Stomach (tissue), 9 donors: ENCODE measurements around the gene TEX261. TPM values are rescaled to one million over a fixed set of nuclear protein-coding genes. Genes with fewer than 3 reads are reported as not detected.
"Not testable (repeated sequence)": the region's sequence is repeated elsewhere in the genome, so short reads cannot be mapped to it uniquely, and the experiment has no call there.

Experiments
- DNase-seq, 2 donors: peaks; one replicate each; pipeline versions ENCODE4 v3.0.0 to v3.0.0-alpha.2; 2013 to 2019
- H3K27ac ChIP-seq, 5 donors: fragments of 200-600 bp in 4 of 5; sonication (generic) in 4 of 5; one replicate each; pipeline ENCODE4 v1.5.1; 2013 to 2019; ENCODE audit warnings: mild to moderate bottlenecking in 1 of 5, moderate library complexity in 1 of 5
- H3K27me3 ChIP-seq, 3 donors: fragments of 200-600 bp; sonication (generic); one replicate each; pipeline ENCODE4 v1.5.1; 2017 to 2019; ENCODE audit warnings: mixed run types in 1 of 3
- H3K36me3 ChIP-seq, 4 donors: fragments of 200-600 bp; sonication (generic); 1 replicate in 3 of 4; 2 replicates in 1 of 4; pipeline ENCODE4 v1.5.1; 2016 to 2019
- H3K4me1 ChIP-seq, 4 donors: fragments of 200-600 bp; sonication (generic); one replicate each; pipeline ENCODE4 v1.5.1; 2016 to 2019
- H3K4me3 ChIP-seq, 4 donors: fragments of 200-600 bp; sonication (generic) in 3 of 4; one replicate each; pipeline ENCODE4 v1.5.1; 2016 to 2019; ENCODE audit warnings: mild to moderate bottlenecking in 1 of 4
- H3K9me3 ChIP-seq, 4 donors: fragments of 200-600 bp; sonication (generic); one replicate each; pipeline ENCODE4 v1.5.1; 2016 to 2019
- CTCF ChIP-seq, 7 experiments: fragments of 450-650 bp in 4 of 7; fragments of 200-600 bp in 3 of 7; sonication (generic) in 3 of 7; IDR thresholded peaks; one replicate each; pipeline ENCODE4 v1.5.1; 2016 to 2019; ENCODE audit warnings: antibody characterized with exemption in 7 of 7, control low read depth in 2 of 7, mild to moderate bottlenecking in 1 of 7
- EP300 ChIP-seq: sonication (generic); formaldehyde crosslinking; IDR thresholded peaks from one replicate; pipeline ENCODE4 v1.6.1; 2017; ENCODE audit warnings: antibody characterized with exemption
- POLR2A ChIP-seq, 4 donors: fragments of 450-650 bp; IDR thresholded peaks; one replicate each; pipeline ENCODE4 v1.6.1; 2016; ENCODE audit warnings: antibody characterized with exemption in 4 of 4, control low read depth in 2 of 4, mild to moderate bottlenecking in 1 of 4, moderate library complexity in 1 of 4
- POLR2AphosphoS5 ChIP-seq, 3 donors: sonication (generic); formaldehyde crosslinking; IDR thresholded peaks; one replicate each; pipeline ENCODE4 v1.6.1; 2016; ENCODE audit warnings: antibody characterized with exemption in 3 of 3
- WGBS, 5 donors: extraction: QIAGEN DNeasy Blood & Tissue Kit in 3 of 5; methylation state at CpG; one replicate each; pipeline versions ENCODE4 v1.1.5 to v1.1.7; 2013 to 2018; 5-methylcytosine and 5-hydroxymethylcytosine counted together
- intact Hi-C: fragments of 100-400 bp; cut with DNase I; formaldehyde crosslinking; loops from one replicate; pipeline ENCODE4 v1.15.1; 2023; ENCODE audit warnings: low total_unique reads
- polyA plus RNA-seq, 3 donors: library from polyadenylated mRNA; stranded (reverse); fragments of 200-250 nt; gene quantifications; one replicate each; pipeline ENCODE4 v1.2.3, GENCODE V29; 2013
- total RNA-seq, 5 donors: library from RNA; depleted of rRNA; stranded (reverse); fragments of >200 nt; gene quantifications; one replicate each; pipeline versions ENCODE4 v1.1.0 to v1.2.3, GENCODE V29; 2014 to 2016
- donor health status: healthy with polysubstance abuse.
- donor health status: Bipolar disorder and iron deficiency.
- donor health status: healthy.

Gene TEX261
- total and polyA plus RNA-seq, 8 donors: 5.2 to 39.1 (median 17.5) TPM

DNA sequence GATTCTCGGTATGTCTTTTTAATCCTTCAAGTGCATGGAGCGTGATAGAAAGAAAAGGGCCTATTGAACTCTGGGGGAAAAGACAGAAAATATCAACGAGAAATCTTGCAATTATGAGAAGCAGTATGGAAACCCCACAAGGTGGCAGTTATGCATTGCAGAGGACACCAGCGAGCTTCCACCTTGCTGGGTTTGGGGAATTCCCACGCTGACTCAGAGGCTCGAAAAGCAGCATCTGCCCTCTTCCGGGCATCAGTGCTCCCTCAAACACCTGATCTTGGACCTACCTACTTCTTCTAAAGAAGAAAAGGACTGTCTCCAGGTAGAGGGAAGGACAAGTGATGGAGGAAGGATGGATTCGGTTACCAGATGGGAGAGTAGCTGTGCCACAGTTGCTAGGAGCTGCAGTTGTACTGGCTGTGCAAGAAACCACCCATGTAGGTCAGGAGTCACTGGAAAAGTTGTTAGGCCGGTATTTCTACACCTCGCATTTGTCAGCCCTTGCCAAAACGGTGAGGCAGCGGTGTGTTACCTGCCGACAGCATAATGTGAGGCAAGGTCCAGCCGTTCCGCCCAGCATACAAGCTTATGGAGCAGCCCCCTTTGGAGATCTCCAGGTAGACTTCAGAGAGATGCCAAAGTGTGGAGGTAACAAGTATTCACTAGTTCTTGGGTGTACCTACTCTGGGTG, 29.0 kb upstream of the TEX261 start:
- not testable (repeated sequence) for H3K4me3 ChIP-seq
- H3K27ac ChIP-seq: peak overlapping the region in 4 of 5 donors; percentile 20 to 79 (median 45)
- 21 to 45% (median 36%) methylated on average over 15 of the region's 15 CpGs for WGBS, 5 donors

GRCh38 chr2:71021394-71021793, 26.7 kb upstream of the TEX261 start:
- H3K27me3 ChIP-seq, intact Hi-C loops, H3K4me3 ChIP-seq, H3K27ac ChIP-seq, DNase-seq, H3K36me3 ChIP-seq, H3K9me3 ChIP-seq: not testable (repeated sequence)
- peaks cover 0 to 13% (median 11%) of the 10 kb centered on the region in 4 donors for H3K4me1 ChIP-seq
- 75 to 83% (median 78%) methylated on average over 14 of the region's 14 CpGs for WGBS, 5 donors

More for the DNA sequence above, 29.0 kb upstream of the TEX261 start:
- DNase-seq: peak; percentile 72 to 87
- H3K27me3 ChIP-seq, intact Hi-C loops, H3K36me3 ChIP-seq, H3K9me3 ChIP-seq: not testable (repeated sequence)
- peak in 1 of 3 donors; percentile 46 for TF ChIP-seq POLR2AphosphoS5 (IDR thresholded peaks at IDR 0.05)
- peak in 3 of 7 experiments; percentile 11 to 56 (median 29) for TF ChIP-seq CTCF (IDR thresholded peaks at IDR 0.05)
- peaks cover 0 to 13% (median 11%) of the 10 kb centered on the region in 4 donors for H3K4me1 ChIP-seq

DNA sequence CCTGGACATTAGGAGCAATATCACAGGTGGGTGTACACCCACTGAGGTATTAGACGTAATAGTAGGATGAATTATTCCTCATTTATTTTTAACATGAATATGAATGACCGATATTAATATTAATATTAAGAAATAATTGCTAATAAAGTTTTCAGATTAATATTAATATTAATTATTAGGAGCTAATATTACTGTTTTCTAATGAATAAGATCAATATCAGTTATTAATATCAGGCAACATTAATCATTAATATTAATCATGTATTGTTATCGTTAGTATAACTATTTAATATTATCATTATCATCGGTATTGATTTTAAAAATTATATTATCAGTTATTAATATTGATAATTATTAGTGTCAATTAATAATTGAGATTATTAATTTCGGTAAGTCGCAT, 25.3 kb upstream of the TEX261 start:
- DNase-seq, H3K4me3 ChIP-seq, H3K27me3 ChIP-seq, H3K27ac ChIP-seq, intact Hi-C loops, H3K9me3 ChIP-seq, H3K36me3 ChIP-seq: not testable (repeated sequence)
- H3K4me1 ChIP-seq: peaks cover 0 to 13% (median 11%) of the 10 kb centered on the region in 4 donors
- 84 to 91% (median 88%) methylated on average over 6 of the region's 6 CpGs for WGBS, 5 donors

GRCh38 chr2:71018625-71019024, 24.0 kb upstream of the TEX261 start:
- no peak for DNase-seq
- peaks cover 0 to 5% (median under 1%) of the 10 kb centered on the region in 3 donors for H3K27me3 ChIP-seq
- WGBS, 5 donors: 81 to 91% (median 87%) methylated on average over 8 of the region's 8 CpGs
- no peaks in the 10 kb centered on the region for H3K9me3 ChIP-seq
- no peak for TF ChIP-seq POLR2A (IDR thresholded peaks at IDR 0.05)
- TF ChIP-seq CTCF (IDR thresholded peaks at IDR 0.05): no peak
- no peak for TF ChIP-seq POLR2AphosphoS5 (IDR thresholded peaks at IDR 0.05)
- no peak for TF ChIP-seq EP300
- peaks cover 0 to 6% (median 5%) of the 10 kb centered on the region in 4 donors for H3K4me1 ChIP-seq
- no peak overlapping the region for H3K27ac ChIP-seq
- H3K4me3 ChIP-seq: no peak overlapping the region
- intact Hi-C loops: no loop called here
- H3K36me3 ChIP-seq: no peaks in the 10 kb centered on the region

DNA sequence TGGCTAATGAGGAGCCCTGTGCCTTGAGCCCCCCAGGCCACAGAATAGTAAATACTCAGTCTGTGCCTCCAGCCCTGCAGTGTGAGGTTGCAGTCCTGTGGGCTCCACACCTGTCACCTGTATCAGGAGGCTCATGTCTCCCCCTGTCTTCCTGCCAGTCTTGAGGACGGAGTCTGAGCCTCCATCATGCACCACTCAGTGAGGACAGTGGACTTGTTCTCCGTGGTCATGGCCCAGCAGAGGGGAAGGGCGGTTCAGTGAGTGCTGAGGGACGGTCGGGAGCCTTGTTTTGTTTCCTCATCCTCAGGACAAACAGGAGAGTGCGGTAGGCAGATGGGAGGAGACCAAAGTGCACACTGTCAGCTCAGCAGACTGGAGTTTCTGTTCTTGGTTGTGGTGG, 17.1 kb upstream of the TEX261 start:
- H3K36me3 ChIP-seq, H3K9me3 ChIP-seq, DNase-seq, intact Hi-C loops, H3K4me3 ChIP-seq, H3K27ac ChIP-seq, H3K4me1 ChIP-seq: not testable (repeated sequence)
- WGBS, 5 donors: 13 to 46% (median 23%) methylated on average over 6 of the region's 6 CpGs
- H3K27me3 ChIP-seq: peaks cover 0 to 42% (median 6%) of the 10 kb centered on the region in 3 donors

DNA sequence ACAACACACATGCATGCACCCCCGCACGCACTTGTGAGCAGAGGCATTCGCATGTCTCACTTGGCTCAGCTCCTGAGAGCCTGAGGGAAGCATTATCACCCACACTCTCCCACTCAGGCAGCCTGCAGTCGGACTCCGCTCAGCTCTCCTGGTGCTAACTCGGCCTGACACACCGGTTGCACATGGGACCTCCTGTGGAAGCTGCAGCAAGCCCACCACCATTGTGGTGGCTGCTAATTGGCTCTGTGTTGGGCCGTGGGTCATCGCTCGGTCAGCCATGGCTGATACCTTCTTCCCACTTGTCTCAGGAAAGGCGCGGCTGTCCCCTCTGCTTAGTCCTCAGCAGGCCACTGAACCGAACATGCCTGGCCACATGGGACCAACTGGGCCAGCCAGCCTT, 13.7 kb upstream of the TEX261 start:
- Histone ChIP-seq H3K4me1 (no peaks in the 10 kb centered on the region), H3K27ac (no peak overlapping the region), H3K4me3 (no peak overlapping the region), H3K27me3 (peaks cover 0 to 34% (median 2%) of the 10 kb centered on the region in 3 donors), H3K36me3 (no peaks in the 10 kb centered on the region), H3K9me3 (no peaks in the 10 kb centered on the region)
- no peak for DNase-seq
- 87 to 94% (median 92%) methylated on average over 11 to 13 of the region's 13 CpGs for WGBS, 5 donors
- intact Hi-C loops: no loop called here
- TF ChIP-seq POLR2AphosphoS5 (IDR thresholded peaks at IDR 0.05): no peak
